Fibroblast of the aortic adventitia (primary cell): ENCODE results near the gene SUGT1. TPM values are rescaled to one million over a fixed set of nuclear protein-coding genes. Genes with fewer than 3 reads are reported as not detected.

ENCODE experiments used
- DNase-seq: peaks from one replicate; pipeline ENCODE4 v3.0.0-alpha.2; 2010; ENCODE audit warnings: low read depth
- H3K4me3 ChIP-seq: 2 replicates; pipeline ENCODE4 v1.5.1; 2011; ENCODE audit warnings: low read depth, mild to moderate bottlenecking, control low read depth, low read length, moderate library complexity
- CTCF ChIP-seq: IDR thresholded peaks from 2 replicates; pipeline ENCODE4 v1.5.1; 2011; ENCODE audit warnings: mild to moderate bottlenecking, low read length, control low read depth, inconsistent platforms; ENCODE audit not compliant: insufficient read depth
- total RNA-seq: library from RNA; depleted of rRNA; stranded (reverse); fragments of >200 nt; gene quantifications from 2 replicates; pipeline ENCODE4 v1.2.3, GENCODE V29; 2012; ENCODE audit warnings: low replicate concordance

Gene SUGT1
- total RNA-seq, 1 donor: 52.1 TPM

- no peak for TF ChIP-seq CTCF
- no peak for DNase-seq
- peak overlapping the region; percentile 17 for H3K4me3 ChIP-seq
These were observed 86.3 kb downstream of the SUGT1 start for GRCh38 chr13:52738719-52739467.

GRCh38 chr13:52739468-52740071 is 86.9 kb downstream of the SUGT1 start, which contains the start of gene CNMD:
Gene CNMD (minus strand): TSS chr13:52739820. CDS start chr13:52739701, 119 bp downstream.
- DNase-seq: no peak
- H3K4me3 ChIP-seq: peak within 1 kb of the TSS; percentile 17
- no peak for TF ChIP-seq CTCF

- DNase-seq: no peak
- H3K4me3 ChIP-seq: no peak overlapping the region
- no peak for TF ChIP-seq CTCF
These were observed 90.9 kb downstream of the SUGT1 start for GRCh38 chr13:52743569-52743968.

- H3K4me3 ChIP-seq: no peak overlapping the region
- TF ChIP-seq CTCF: no peak
- DNase-seq: no peak
These were observed 91.4 kb downstream of the SUGT1 start for GRCh38 chr13:52743988-52744387.

GRCh38 chr13:52744842-52745375 is 92.3 kb downstream of the SUGT1 start:
- no peak for TF ChIP-seq CTCF
- H3K4me3 ChIP-seq: no peak overlapping the region
- no peak for DNase-seq

GRCh38 chr13:52746141-52746540 is 93.5 kb downstream of the SUGT1 start:
- H3K4me3 ChIP-seq: no peak overlapping the region
- no peak for TF ChIP-seq CTCF
- no peak for DNase-seq
